ENCODE measurements around the gene VPS36.
"Not testable (repeated sequence)": the region's sequence is repeated elsewhere in the genome, so short reads cannot be mapped to it uniquely, and the experiment has no call there.

Gene VPS36

GRCh38 chr13:52446265-52446664, 4.2 kb downstream of the VPS36 start:
- no peak for DNase-seq (ENCODE audit: low read depth in 3 of 3)

GRCh38 chr13:52432456-52432855, 18.0 kb downstream of the VPS36 start:
- no peak for DNase-seq (ENCODE audit: low read depth in 3 of 3)

GRCh38 chr13:52428295-52428694, 22.1 kb downstream of the VPS36 start:
- DNase-seq (ENCODE audit: low read depth in 3 of 3) = no peak

- DNase-seq (ENCODE audit: low read depth in 3 of 3) = no peak
These were observed 29.2 kb downstream of the VPS36 start for GRCh38 chr13:52421216-52421615.

- no peak for DNase-seq (ENCODE audit: low read depth in 3 of 3)
These were observed 31.4 kb downstream of the VPS36 start for GRCh38 chr13:52419080-52419479.

- no peak for DNase-seq (ENCODE audit: low read depth in 3 of 3)
These were observed 35.5 kb downstream of the VPS36 start for GRCh38 chr13:52414963-52415362.

- no peak for DNase-seq (ENCODE audit: low read depth in 3 of 3)
These were observed 36.4 kb downstream of the VPS36 start for GRCh38 chr13:52414051-52414450.

- no peak for DNase-seq (ENCODE audit: low read depth in 3 of 3)
These were observed 38.3 kb downstream of the VPS36 start for GRCh38 chr13:52412128-52412527.

GRCh38 chr13:52411629-52412028, 38.8 kb downstream of the VPS36 start:
- DNase-seq (ENCODE audit: low read depth in 3 of 3) = no peak

- not testable (repeated sequence) for DNase-seq (ENCODE audit: low read depth in 3 of 3)
These were observed 42.3 kb downstream of the VPS36 start for GRCh38 chr13:52408071-52408658.

- not testable (repeated sequence) for DNase-seq (ENCODE audit: low read depth in 3 of 3)
These were observed 43.0 kb downstream of the VPS36 start for GRCh38 chr13:52407436-52407835.

GRCh38 chr13:52406629-52407028, 43.8 kb downstream of the VPS36 start:
- DNase-seq (ENCODE audit: low read depth in 3 of 3) = no peak

GRCh38 chr13:52405767-52406494, 44.5 kb downstream of the VPS36 start, which contains the start of gene THSD1:
Gene THSD1, minus strand, starts transcription at chr13:52406172. Its CDS starts 3,572 bp downstream, at chr13:52402600.
- no peak for DNase-seq (ENCODE audit: low read depth in 3 of 3)

- no peak for DNase-seq (ENCODE audit: low read depth in 3 of 3)
These were observed 45.1 kb downstream of the VPS36 start for GRCh38 chr13:52405369-52405766.

- no peak for DNase-seq (ENCODE audit: low read depth in 3 of 3)
These were observed 50.7 kb downstream of the VPS36 start for GRCh38 chr13:52399708-52400107.

GRCh38 chr13:52399046-52399445, 51.4 kb downstream of the VPS36 start:
- DNase-seq (ENCODE audit: low read depth in 3 of 3) = no peak

- DNase-seq (ENCODE audit: low read depth in 3 of 3) = no peak
These were observed 54.7 kb downstream of the VPS36 start for GRCh38 chr13:52395704-52396103.

- no peak for DNase-seq (ENCODE audit: low read depth in 3 of 3)
These were observed 55.8 kb downstream of the VPS36 start for GRCh38 chr13:52394586-52394985.

GRCh38 chr13:52393572-52394357, 56.7 kb downstream of the VPS36 start:
- DNase-seq (ENCODE audit: low read depth in 3 of 3) = no peak

GRCh38 chr13:52387721-52388120, 62.7 kb downstream of the VPS36 start:
- DNase-seq (ENCODE audit: low read depth in 3 of 3) = no peak

- no peak for DNase-seq (ENCODE audit: low read depth in 3 of 3)
These were observed 64.6 kb downstream of the VPS36 start for GRCh38 chr13:52385870-52386269.

- DNase-seq (ENCODE audit: low read depth in 3 of 3) = no peak
These were observed 67.1 kb downstream of the VPS36 start for GRCh38 chr13:52383366-52383765.

GRCh38 chr13:52378312-52378711, 72.1 kb downstream of the VPS36 start:
- DNase-seq (ENCODE audit: low read depth in 3 of 3) = no peak
